Activated B cell treated with CpG ODN at 0.5 μM for 24 hours (primary cell): ENCODE measurements around the gene HSPA4. TPM values are rescaled to one million over a fixed set of nuclear protein-coding genes. Genes with fewer than 3 reads are reported as not detected.

Source experiments
- ATAC-seq: fragments of 200-7000 bp; cut with Tn5 transposase; one replicate; pipeline ENCODE4 v1.10.0; 2021; ENCODE audit warnings: low read depth, mild to moderate bottlenecking, moderate library complexity
- CTCF ChIA-PET: fragments of 350-600 bp; sonication (Branson Sonifier 250); formaldehyde crosslinking; loops from one replicate; lab custom pipeline; 2021; ENCODE audit warnings: antibody characterized with exemption; lab: Charles Lee
- POLR2A ChIA-PET: fragments of 350-600 bp; sonication (Branson Sonifier 250); formaldehyde crosslinking; loops from one replicate; lab custom pipeline; 2021; ENCODE audit warnings: antibody characterized with exemption; lab: Charles Lee
- DNase-seq: peaks from one replicate; pipeline ENCODE4 v3.0.0; 2022
- H3K27ac Mint-ChIP-seq: one replicate; pipeline ENCODE4 v1.8.0; 2020; ENCODE audit warnings: mixed read lengths
- H3K27me3 Mint-ChIP-seq: one replicate; pipeline ENCODE4 v1.8.0; 2021; ENCODE audit warnings: mixed read lengths
- H3K36me3 Mint-ChIP-seq: one replicate; pipeline ENCODE4 v1.8.0; 2021; ENCODE audit warnings: low read depth, mixed read lengths
- H3K4me1 Mint-ChIP-seq: one replicate; pipeline ENCODE4 v1.8.0; 2021; ENCODE audit warnings: mixed read lengths
- H3K4me3 Mint-ChIP-seq: one replicate; pipeline ENCODE4 v1.8.0; 2020; ENCODE audit warnings: mild to moderate bottlenecking, mixed read lengths
- H3K9me3 Mint-ChIP-seq: one replicate; pipeline ENCODE4 v1.8.0; 2020; ENCODE audit warnings: mixed read lengths
- CTCF ChIP-seq: fragments of 200-600 bp; IDR thresholded peaks from one replicate; pipeline ENCODE4 v1.8.0; 2022; ENCODE audit warnings: antibody characterized with exemption, mild to moderate bottlenecking
- intact Hi-C: fragments of 100-400 bp; cut with micrococcal nuclease; formaldehyde crosslinking; loops from one replicate; pipeline ENCODE4 v1.15.1; 2024
- total RNA-seq: library from RNA; stranded (reverse); gene quantifications from 2 replicates; pipeline ENCODE4 v1.2.3, GENCODE V29; 2022

The HSPA4 gene
- total RNA-seq, 1 donor from 2014 or later = 152 TPM

GRCh38 chr5:133054697-133055471, 3.1 kb downstream of the HSPA4 start:
- intact Hi-C loops = loop anchor here (5.0 to 10.0 kb wide), 4 partner anchors 912 to 1260 kb away; partner anchors contain the start of genes C5orf15 and FNIP1
- Mint-ChIP-seq H3K27me3 (no peaks in the 10 kb centered on the region), H3K4me3 (peak overlapping the region; percentile 35), H3K4me1 (peaks cover 72% of the 10 kb centered on the region), H3K27ac (no peak overlapping the region), H3K36me3 (peaks cover 22% of the 10 kb centered on the region), H3K9me3 (no peaks in the 10 kb centered on the region)
- DNase-seq (no peak), ATAC-seq (no peak)
- POLR2A ChIA-PET = interaction anchor here (0.7 to 1.5 kb wide), 3 partner anchors 22 to 950 kb away, joined by 3 to 5 read pairs (median 4); no protein-coding TSS in a partner anchor
- CTCF ChIA-PET = no interaction called here
- no peak for TF ChIP-seq CTCF

GRCh38 chr5:133056891-133057290, 5.1 kb downstream of the HSPA4 start:
- intact Hi-C loops = loop anchor here (10.0 kb wide), 1 partner anchor 1262 kb away; the partner anchor contains the start of gene FNIP1
- Mint-ChIP-seq H3K4me1 (peaks cover 64% of the 10 kb centered on the region), H3K9me3 (no peaks in the 10 kb centered on the region), H3K27ac (no peak overlapping the region), H3K4me3 (no peak overlapping the region), H3K36me3 (peaks cover 19% of the 10 kb centered on the region), H3K27me3 (no peaks in the 10 kb centered on the region)
- no peak for TF ChIP-seq CTCF
- no peak for ATAC-seq
- ChIA-PET POLR2A (no interaction called here), CTCF (interaction anchor here (0.8 kb wide), 1 partner anchor 983 kb away, joined by 3 read pairs; no protein-coding TSS in a partner anchor)
- no peak for DNase-seq

GRCh38 chr5:133059621-133060020, 7.8 kb downstream of the HSPA4 start:
- Mint-ChIP-seq H3K9me3 (no peaks in the 10 kb centered on the region), H3K4me3 (no peak overlapping the region), H3K4me1 (peaks cover 58% of the 10 kb centered on the region), H3K36me3 (peaks cover 13% of the 10 kb centered on the region), H3K27ac (no peak overlapping the region), H3K27me3 (no peaks in the 10 kb centered on the region)
- ATAC-seq (no peak), DNase-seq (no peak)
- intact Hi-C loops = loop anchor here (10.0 kb wide), 1 partner anchor 1265 kb away; the partner anchor contains the start of gene FNIP1
- TF ChIP-seq CTCF = no peak
- ChIA-PET POLR2A (interaction anchor here (0.7 kb wide), 1 partner anchor 11 kb away, joined by 3 read pairs; no protein-coding TSS in a partner anchor), CTCF (no interaction called here)

GRCh38 chr5:133062276-133062675, 10.5 kb downstream of the HSPA4 start:
- ChIA-PET CTCF (no interaction called here), POLR2A (interaction anchor here (0.6 to 1.5 kb wide), 2 partner anchors 11 to 193 kb away, joined by 5 to 7 read pairs; partner anchors contain the start of gene HSPA4)
- Mint-ChIP-seq H3K27me3 (no peaks in the 10 kb centered on the region), H3K4me1 (peaks cover 41% of the 10 kb centered on the region), H3K9me3 (no peaks in the 10 kb centered on the region), H3K36me3 (peaks cover 33% of the 10 kb centered on the region), H3K4me3 (no peak overlapping the region), H3K27ac (no peak overlapping the region)
- DNase-seq (no peak), ATAC-seq (no peak)
- no peak for TF ChIP-seq CTCF
- intact Hi-C loops = no loop called here

GRCh38 chr5:133063965-133064364, 12.2 kb downstream of the HSPA4 start:
- H3K9me3 Mint-ChIP-seq = no peaks in the 10 kb centered on the region
- H3K27ac Mint-ChIP-seq = no peak overlapping the region
- no peaks in the 10 kb centered on the region for H3K27me3 Mint-ChIP-seq
- intact Hi-C loops = no loop called here
- no peak overlapping the region for H3K4me3 Mint-ChIP-seq
- ATAC-seq (no peak), DNase-seq (no peak)
- CTCF ChIA-PET = no interaction called here
- TF ChIP-seq CTCF = no peak
- POLR2A ChIA-PET = no interaction called here
- H3K4me1 Mint-ChIP-seq = peaks cover 29% of the 10 kb centered on the region
- H3K36me3 Mint-ChIP-seq = peaks cover 49% of the 10 kb centered on the region
